K562 (cell line): Measurements from ENCODE around the gene SAP25. TPM values are rescaled to one million over a fixed set of nuclear protein-coding genes. Genes with fewer than 3 reads are reported as not detected.

ENCODE experiments used
- BACH1 ChIP-seq: fragments of 200-800 bp; sonication (Bioruptor generic); IDR thresholded peaks from 2 replicates; pipeline ENCODE4 v1.6.1; 2016; ENCODE audit warnings: missing genetic modification characterization, missing compliant biosample characterization
- BMI1 ChIP-seq: fragments of 150-350 bp; IDR thresholded peaks from 2 replicates; pipeline ENCODE4 v1.6.1; 2014; ENCODE audit warnings: low read length
- CEBPB ChIP-seq: fragments of 450-650 bp; IDR thresholded peaks from 2 replicates; pipeline ENCODE4 v1.6.1; 2016; ENCODE audit warnings: missing genetic modification characterization, missing compliant biosample characterization
- CEBPG ChIP-seq, 3 experiments: fragments of 200-800 bp in 1 of 3; sonication (Bioruptor generic) in 1 of 3; sonication (generic) in 1 of 3; formaldehyde crosslinking in 1 of 3; IDR thresholded peaks in 2 of 3; conservative IDR thresholded peaks in 1 of 3; 2 replicates each; pipeline versions ENCODE4 v1.6.1 to v1.8.0; 2016 to 2022; ENCODE audit warnings: missing compliant biosample characterization in 2 of 3, missing genetic modification characterization in 2 of 3, mild to moderate bottlenecking in 1 of 3, missing genetic modification reagents in 1 of 3
- ETS2 ChIP-seq: IDR thresholded peaks from 2 replicates; pipeline ENCODE4 v1.6.1; 2016; ENCODE audit warnings: borderline replicate concordance, missing genetic modification characterization, mild to moderate bottlenecking, moderate library complexity, missing compliant biosample characterization; ENCODE audit not compliant: poor library complexity, severe bottlenecking
- HOXB6 ChIP-seq: fragments of 250-450 bp; sonication (Bioruptor Pico); IDR thresholded peaks from 2 replicates; pipeline ENCODE4 v1.5.1; 2022; ENCODE audit warnings: mild to moderate bottlenecking, borderline replicate concordance
- MAFF ChIP-seq: IDR thresholded peaks from 2 replicates; pipeline ENCODE4 v1.6.1; 2012; ENCODE audit warnings: low read length, improper control_type of control experiment
- MAFK ChIP-seq: IDR thresholded peaks from 2 replicates; pipeline ENCODE4 v1.6.1; 2011; ENCODE audit warnings: low read length, improper control_type of control experiment
- NFIC ChIP-seq: fragments of 450-650 bp; IDR thresholded peaks from 2 replicates; pipeline ENCODE4 v1.6.1; 2017; ENCODE audit warnings: mild to moderate bottlenecking, inconsistent platforms
- PTTG1 ChIP-seq: fragments of 450-650 bp; IDR thresholded peaks from 2 replicates; pipeline ENCODE4 v1.6.1; 2016; ENCODE audit warnings: low read depth, mild to moderate bottlenecking, missing genetic modification characterization, missing compliant biosample characterization
- SMAD1 ChIP-seq: fragments of 150-350 bp; IDR thresholded peaks from 2 replicates; pipeline ENCODE4 v1.6.1; 2014; ENCODE audit warnings: low read length, low read depth; ENCODE audit not compliant: partially characterized antibody
- SMAD3 ChIP-seq: fragments of 450-650 bp; formaldehyde crosslinking; conservative IDR thresholded peaks from 2 replicates; pipeline ENCODE4 v1.4.0; 2020; ENCODE audit warnings: mild to moderate bottlenecking
- SP1 ChIP-seq: sonication (generic); formaldehyde crosslinking; IDR thresholded peaks from 2 replicates; pipeline ENCODE4 v1.8.1; 2022; ENCODE audit warnings: mild to moderate bottlenecking, missing genetic modification reagents
- ZBTB9 ChIP-seq: fragments of 450-650 bp; formaldehyde crosslinking; IDR thresholded peaks from 2 replicates; pipeline ENCODE4 v1.4.0; 2020; ENCODE audit warnings: mild to moderate bottlenecking, moderate library complexity
- ZFPM2 ChIP-seq: fragments of 250-450 bp; sonication (Bioruptor Pico); IDR thresholded peaks from 2 replicates; pipeline ENCODE4 v1.5.1; 2022; ENCODE audit warnings: mild to moderate bottlenecking
- ZNF316 ChIP-seq: fragments of 450-650 bp; IDR thresholded peaks from 2 replicates; pipeline ENCODE4 v1.6.1; 2016
- ZNF398 ChIP-seq: fragments of 250-450 bp; sonication (Bioruptor Pico); IDR thresholded peaks from 2 replicates; pipeline ENCODE4 v1.8.0; 2021; ENCODE audit warnings: moderate library complexity, mild to moderate bottlenecking, inconsistent platforms
- ZNF41 ChIP-seq: fragments of 250-450 bp; sonication (Bioruptor Pico); conservative IDR thresholded peaks from 2 replicates; pipeline ENCODE4 v1.4.0; 2020; ENCODE audit warnings: mild to moderate bottlenecking
- ZNF449 ChIP-seq: fragments of 250-450 bp; sonication (Bioruptor Pico); IDR thresholded peaks from 2 replicates; pipeline ENCODE4 v1.8.0; 2022; ENCODE audit warnings: moderate library complexity, mild to moderate bottlenecking, inconsistent platforms
- ZNF639 ChIP-seq, 2 experiments: fragments of 200-800 bp in 1 of 2; sonication (Bioruptor generic) in 1 of 2; sonication (generic) in 1 of 2; formaldehyde crosslinking in 1 of 2; IDR thresholded peaks in 1 of 2; conservative IDR thresholded peaks in 1 of 2; 2 replicates each; pipeline versions ENCODE4 v1.5.0 to v1.6.1; 2016 to 2020; ENCODE audit warnings: missing compliant biosample characterization in 1 of 2, missing genetic modification characterization in 1 of 2, missing genetic modification reagents in 1 of 2
- ZNF766 ChIP-seq: fragments of 200-800 bp; sonication (Bioruptor generic); conservative IDR thresholded peaks from 2 replicates; pipeline ENCODE4 v1.6.1; 2016; ENCODE audit warnings: missing genetic modification characterization, missing compliant biosample characterization
- ZSCAN29 ChIP-seq: fragments of 450-650 bp; IDR thresholded peaks from 2 replicates; pipeline ENCODE4 v1.6.1; 2017
- polyA plus RNA-seq, 8 experiments: library from polyadenylated mRNA; depleted of rRNA in 4 of 8; stranded (reverse) in 5 of 8; unstranded in 3 of 8; fragments of >200 nt; fragmentation: Nextera tagmentation in 2 of 8; fragmentation: Illumina TruSeq in 1 of 8; extraction: Ambion mirVana in 2 of 8; extraction: Trizol in 1 of 8; gene quantifications; 2 replicates each; pipeline versions ENCODE4 v1.2.1 to v1.2.3, GENCODE V29; 2011 to 2014; ENCODE audit warnings: inconsistent platforms in 1 of 8, missing spikeins in 1 of 8
- total RNA-seq, 7 experiments: library from RNA; depleted of rRNA in 6 of 7; stranded (reverse); fragments of >200 nt in 6 of 7; fragmentation: Illumina TruSeq in 2 of 7; extraction: Trizol in 2 of 7; gene quantifications; 2 replicates each; pipeline versions ENCODE4 v1.2.1 to v1.2.3, GENCODE V29; 2011 to 2021; ENCODE audit warnings: low replicate concordance in 1 of 7

The SAP25 gene
- total and polyA plus RNA-seq, 9 of the 15 experiments (the other 6 are each of a cell fraction or from before 2014, with no cell fraction given): 0.13 to 5.3 (median 0.78) TPM; not detected in 1

DNA sequence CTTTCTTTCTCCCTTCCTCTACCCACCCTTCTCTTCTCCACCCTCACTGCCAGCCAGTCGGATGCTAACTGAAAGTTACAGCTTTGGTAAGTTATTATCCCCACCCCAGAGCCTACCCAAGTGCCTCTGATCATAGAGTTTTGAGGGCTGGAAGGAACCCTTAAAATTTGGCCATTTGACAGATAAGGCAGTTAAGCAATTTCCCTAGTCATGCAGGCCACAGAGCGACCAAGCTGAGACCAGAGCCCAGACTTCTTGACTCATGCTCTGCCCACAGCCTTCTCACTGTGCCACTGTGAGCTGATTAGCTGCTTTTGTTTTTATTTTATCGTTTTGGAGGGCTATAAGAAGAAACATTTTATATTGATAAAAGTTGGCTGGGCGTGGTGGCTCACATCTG is 17.2 kb downstream of the SAP25 start (continued):
- no peak for TF ChIP-seq SP1
- peak; percentile 35; the same call in 1 of the 2 replicates for TF ChIP-seq BACH1 (tag)
- peak; percentile 47; the same call in 1 of the 2 replicates for TF ChIP-seq MAFK
- peak; percentile 53; the same call in 1 of the 2 replicates for TF ChIP-seq MAFF
- TF ChIP-seq ZSCAN29: no peak
- peak; percentile 28; the same call in 1 of the 2 replicates for TF ChIP-seq ZNF316
- TF ChIP-seq ZNF766 (CRISPR knock-in tag): 0 out of 2 replicates have a peak, but pooled peaks have one; percentile 45
- TF ChIP-seq BMI1: no peak
- no peak for TF ChIP-seq SMAD1
- TF ChIP-seq ZFPM2 (CRISPR knock-in tag): no peak
- TF ChIP-seq NFIC: 0 out of 2 replicates have a peak, but pooled peaks have one; percentile 16
- 0 out of 2 replicates have a peak, but pooled peaks have one; percentile 24 for TF ChIP-seq ZNF41 (CRISPR knock-in tag)
- TF ChIP-seq ZNF639 (CRISPR knock-in tag; conservative IDR thresholded peaks at IDR 0.05 in 1 of 2, IDR thresholded peaks at IDR 0.05 in 1 of 2): peak in 1 of 2 experiments; percentile 59; a peak in 2 of 4 replicates
- no peak for TF ChIP-seq CEBPG (CRISPR knock-in tag; IDR thresholded peaks at IDR 0.05)
- TF ChIP-seq CEBPG (tag; conservative IDR thresholded peaks at IDR 0.05 in 1 of 2, IDR thresholded peaks at IDR 0.05 in 1 of 2): peak; percentile 64 to 85
- 0 out of 2 replicates have a peak, but pooled peaks have one; percentile 13 for TF ChIP-seq ZBTB9 (CRISPR knock-in tag)
- TF ChIP-seq SMAD3 (CRISPR knock-in tag): 0 out of 2 replicates have a peak, but pooled peaks have one; percentile 26
- no peak for TF ChIP-seq ZNF449
- TF ChIP-seq HOXB6 (CRISPR knock-in tag): no peak
- TF ChIP-seq PTTG1 (tag): no peak
- no peak for TF ChIP-seq ZNF398 (CRISPR knock-in tag)
- peak; percentile 81 for TF ChIP-seq CEBPB
- no peak for TF ChIP-seq ETS2 (tag)
